Left lung (tissue), 10 donors: ENCODE data around the gene ACTR3. TPM values are rescaled to one million over a fixed set of nuclear protein-coding genes. Genes with fewer than 3 reads are reported as not detected.

ENCODE experiments used
- ATAC-seq: fragments of 200-7000 bp; cut with Tn5 transposase; one replicate; pipeline ENCODE4 v1.9.1; 2020; ENCODE audit warnings: moderate library complexity
- DNase-seq, 4 donors: peaks; one replicate each; pipeline ENCODE4 v3.0.0-alpha.2; 2013 to 2020
- H3K27ac ChIP-seq, 2 donors: fragments of 200-600 bp; sonication (generic) in 1 of 2; one replicate each; pipeline versions ENCODE4 v1.5.0 to v1.8.0; 2020 to 2021
- H3K27me3 ChIP-seq, 2 donors: fragments of 200-600 bp; sonication (generic) in 1 of 2; one replicate each; pipeline versions ENCODE4 v1.5.0 to v1.8.0; 2020 to 2021
- H3K36me3 ChIP-seq, 2 donors: fragments of 200-600 bp; sonication (generic) in 1 of 2; one replicate each; pipeline versions ENCODE4 v1.5.0 to v1.8.0; 2020 to 2021
- H3K4me1 ChIP-seq, 2 donors: fragments of 200-600 bp; one replicate each; pipeline ENCODE4 v1.8.0; 2021
- H3K4me3 ChIP-seq, 2 donors: fragments of 200-600 bp; sonication (generic) in 1 of 2; one replicate each; pipeline versions ENCODE4 v1.5.0 to v1.8.0; 2020 to 2021; ENCODE audit warnings: mild to moderate bottlenecking in 1 of 2
- H3K9me3 ChIP-seq, 2 donors: fragments of 200-600 bp; sonication (generic) in 1 of 2; one replicate each; pipeline versions ENCODE4 v1.5.0 to v1.8.0; 2020 to 2021
- CTCF ChIP-seq, 2 donors: fragments of 200-600 bp; sonication (generic) in 1 of 2; IDR thresholded peaks; one replicate each; pipeline versions ENCODE4 v1.5.0 to v1.8.0; 2021; ENCODE audit warnings: antibody characterized with exemption in 2 of 2
- intact Hi-C, 2 donors: fragments of 100-400 bp; cut with DNase I; formaldehyde crosslinking; loops; one replicate each; pipeline versions ENCODE4 v1.11.2 to v1.14.2; 2022
- polyA plus RNA-seq, 6 donors: library from polyadenylated mRNA; unstranded; fragments of 120-200 nt; gene quantifications; one replicate each; pipeline ENCODE4 v1.2.1, GENCODE V29; 2013; ENCODE audit not compliant: insufficient read length in 6 of 6
- total RNA-seq, 2 donors: library from RNA; stranded (reverse); fragmentation: NEBNext Ultra II Directional; extraction: Animal tissue kit (Norgen Biotek cat#: 25700); gene quantifications; one replicate each; pipeline ENCODE4 v1.2.1, GENCODE V29; 2021
- donor health status: DM: no; HTN: yes; CAD: no.
- donor health status: DM: no; HTN: no; CAD: no.

ACTR3 gene
- total and polyA plus RNA-seq, 8 donors, result 151 to 324 (median 161) TPM

- H3K9me3 ChIP-seq, result peaks cover 0 to 4% of the 10 kb centered on the region in 2 donors
- peak in 1 of 4 donors; percentile 38 for DNase-seq
- H3K27me3 ChIP-seq, result no peaks in the 10 kb centered on the region
- H3K27ac ChIP-seq, result no peak overlapping the region
- no peak for TF ChIP-seq CTCF (IDR thresholded peaks at IDR 0.05)
- ATAC-seq, result no peak
- intact Hi-C loops, result no loop called here
- H3K36me3 ChIP-seq, result peaks cover 0 to 58% of the 10 kb centered on the region in 2 donors
- H3K4me3 ChIP-seq, result no peak overlapping the region
- H3K4me1 ChIP-seq, result peaks cover 0 to 9% of the 10 kb centered on the region in 2 donors
Observed at GRCh38 chr2:113978524-113979190, 88.8 kb downstream of the ACTR3 start.

- H3K27ac ChIP-seq, result no peak overlapping the region
- TF ChIP-seq CTCF (IDR thresholded peaks at IDR 0.05), result peak; percentile 27 to 71
- no peak overlapping the region for H3K4me3 ChIP-seq
- H3K9me3 ChIP-seq, result peaks cover 0 to 4% of the 10 kb centered on the region in 2 donors
- H3K4me1 ChIP-seq, result peaks cover 0 to 9% of the 10 kb centered on the region in 2 donors
- peaks cover 0 to 50% of the 10 kb centered on the region in 2 donors for H3K36me3 ChIP-seq
- intact Hi-C loops, result no loop called here
- ATAC-seq, result no peak
- no peaks in the 10 kb centered on the region for H3K27me3 ChIP-seq
- DNase-seq, result peak in 1 of 4 donors; percentile 80
Observed at GRCh38 chr2:113979191-113980128, 89.6 kb downstream of the ACTR3 start.

- intact Hi-C loops, result no loop called here
- H3K36me3 ChIP-seq, result peaks cover 0 to 35% of the 10 kb centered on the region in 2 donors
- no peak overlapping the region for H3K27ac ChIP-seq
- peaks cover 0 to 7% of the 10 kb centered on the region in 2 donors for H3K4me1 ChIP-seq
- H3K4me3 ChIP-seq, result no peak overlapping the region
- no peak for TF ChIP-seq CTCF (IDR thresholded peaks at IDR 0.05)
- ATAC-seq (no peak), DNase-seq (no peak)
- peaks cover 0 to 4% of the 10 kb centered on the region in 2 donors for H3K9me3 ChIP-seq
- no peaks in the 10 kb centered on the region for H3K27me3 ChIP-seq
Observed at GRCh38 chr2:113980946-113981345, 91.1 kb downstream of the ACTR3 start.

GRCh38 chr2:113981404-113982134 is 91.7 kb downstream of the ACTR3 start:
- Histone ChIP-seq H3K27ac (no peak overlapping the region), H3K4me1 (peaks cover 0 to under 1% of the 10 kb centered on the region in 2 donors), H3K4me3 (no peak overlapping the region), H3K36me3 (peaks cover 0 to 29% of the 10 kb centered on the region in 2 donors), H3K9me3 (peaks cover 0 to 4% of the 10 kb centered on the region in 2 donors), H3K27me3 (no peaks in the 10 kb centered on the region)
- DNase-seq (no peak), ATAC-seq (no peak)
- intact Hi-C loops, result no loop called here
- TF ChIP-seq CTCF (IDR thresholded peaks at IDR 0.05), result no peak
